Erythroblast (primary cell): Measurements from ENCODE around the gene EIF5B.

Experiments used
- DNase-seq, 2 experiments: peaks; one replicate each; lab custom pipeline; 2025; lab: John Stamatoyannopoulos, UW
- GATA1 ChIP-seq: IDR thresholded peaks from 2 replicates; pipeline ENCODE4 v1.6.1; 2011; ENCODE audit warnings: low read depth, mild to moderate bottlenecking, control low read depth, low read length, moderate library complexity
- POLR2A ChIP-seq: IDR thresholded peaks from 2 replicates; pipeline ENCODE4 v1.6.1; 2011; ENCODE audit warnings: mild to moderate bottlenecking, low read length

The EIF5B gene

GRCh38 chr2:99433340-99433739 lies 96.2 kb downstream of the EIF5B start:
- no peak for TF ChIP-seq GATA1
- TF ChIP-seq POLR2A = no peak

GRCh38 chr2:99436874-99437273 lies 99.7 kb downstream of the EIF5B start:
- no peak for TF ChIP-seq GATA1
- no peak for TF ChIP-seq POLR2A
- DNase-seq = no peak

More at GRCh38 chr2:99433340-99433739, 96.2 kb downstream of the EIF5B start:
- no peak for DNase-seq

GRCh38 chr2:99439971-99440505 lies 102.8 kb downstream of the EIF5B start:
- no peak for DNase-seq
- TF ChIP-seq GATA1 (no peak), POLR2A (no peak)

- TF ChIP-seq POLR2A (no peak), GATA1 (no peak)
- DNase-seq = peak; percentile 45 to 52
These were observed 105.6 kb downstream of the EIF5B start for GRCh38 chr2:99442837-99443236.

GRCh38 chr2:99444222-99444621 lies 107.0 kb downstream of the EIF5B start:
- TF ChIP-seq POLR2A (no peak), GATA1 (no peak)
- no peak for DNase-seq

GRCh38 chr2:99445065-99445464 lies 107.9 kb downstream of the EIF5B start:
- TF ChIP-seq GATA1 = no peak
- no peak for TF ChIP-seq POLR2A
- no peak for DNase-seq

- DNase-seq = no peak
- TF ChIP-seq GATA1 (no peak), POLR2A (no peak)
These were observed 111.4 kb downstream of the EIF5B start for GRCh38 chr2:99448556-99448955.

- no peak for DNase-seq
- TF ChIP-seq GATA1 (no peak), POLR2A (no peak)
These were observed 113.0 kb downstream of the EIF5B start for GRCh38 chr2:99450199-99450598.
